ENCODE data around the gene KLF9.

The KLF9 gene

GRCh38 chr9:70425192-70425591, 10.7 kb upstream of the KLF9 start:
- TF ChIP-seq CTCF (IDR thresholded peaks at IDR 0.05; ENCODE audit: low read depth, low read length, missing control alignments), result no peak
- in situ Hi-C loops (cut with HindIII; ENCODE audit: low sequenced_read_pairs), result no loop called here
- DNase-seq (ENCODE audit: low read depth), result no peak
- H3K4me3 ChIP-seq (ENCODE audit: low read depth, low read length), result no peak overlapping the region

GRCh38 chr9:70422371-70423043, 8.1 kb upstream of the KLF9 start:
- in situ Hi-C loops (cut with HindIII; ENCODE audit: low sequenced_read_pairs), result loop anchor here (5.0 kb wide), 1 partner anchor 55 kb away; no protein-coding TSS in a partner anchor
- TF ChIP-seq CTCF (IDR thresholded peaks at IDR 0.05; ENCODE audit: low read depth, low read length, missing control alignments), result no peak
- H3K4me3 ChIP-seq (ENCODE audit: low read depth, low read length), result no peak overlapping the region
- DNase-seq (ENCODE audit: low read depth), result no peak

- in situ Hi-C loops (cut with HindIII; ENCODE audit: low sequenced_read_pairs), result loop anchor here (5.0 kb wide), 1 partner anchor 56 kb away; no protein-coding TSS in a partner anchor
- TF ChIP-seq CTCF (IDR thresholded peaks at IDR 0.05; ENCODE audit: low read depth, low read length, missing control alignments), result no peak
- no peak for DNase-seq (ENCODE audit: low read depth)
- peak overlapping the region; percentile 48 for H3K4me3 ChIP-seq (ENCODE audit: low read depth, low read length)
Observed at GRCh38 chr9:70421272-70422180, 7.1 kb upstream of the KLF9 start.

- DNase-seq (ENCODE audit: low read depth), result peak; percentile 77
- H3K4me3 ChIP-seq (ENCODE audit: low read depth, low read length), result peak overlapping the region; percentile 48
- in situ Hi-C loops (cut with HindIII; ENCODE audit: low sequenced_read_pairs), result loop anchor here (5.0 kb wide), 1 partner anchor 57 kb away; no protein-coding TSS in a partner anchor
- TF ChIP-seq CTCF (IDR thresholded peaks at IDR 0.05; ENCODE audit: low read depth, low read length, missing control alignments), result no peak
Observed at GRCh38 chr9:70420441-70421271, 6.2 kb upstream of the KLF9 start.

GRCh38 chr9:70419556-70420440, 5.3 kb upstream of the KLF9 start:
- DNase-seq (ENCODE audit: low read depth), result peak; percentile 94
- TF ChIP-seq CTCF (IDR thresholded peaks at IDR 0.05; ENCODE audit: low read depth, low read length, missing control alignments), result no peak
- peak overlapping the region; percentile 48 for H3K4me3 ChIP-seq (ENCODE audit: low read depth, low read length)
- in situ Hi-C loops (cut with HindIII; ENCODE audit: low sequenced_read_pairs), result loop anchor here (5.0 kb wide), 1 partner anchor 58 kb away; no protein-coding TSS in a partner anchor
